Stimulated activated naive CD8-positive, alpha-beta T cell treated with anti-CD3 and anti-CD28 coated beads, Interleukin-15, Interleukin-2, amounts not matched to agents 100 ng/mL and 50 ng/mL, for 24 hours (primary cell): ENCODE results near the gene TEX51.

Experiments used
- H3K27ac Mint-ChIP-seq: one replicate; pipeline ENCODE4 v1.8.0; 2021; ENCODE audit warnings: mild to moderate bottlenecking, mixed read lengths
- H3K27me3 Mint-ChIP-seq: one replicate; pipeline ENCODE4 v1.8.0; 2021; ENCODE audit warnings: mixed read lengths
- H3K36me3 Mint-ChIP-seq: one replicate; pipeline ENCODE4 v1.8.0; 2021; ENCODE audit warnings: low read depth, mixed read lengths
- H3K4me1 Mint-ChIP-seq: one replicate; pipeline ENCODE4 v1.8.0; 2021; ENCODE audit warnings: low read depth, mixed read lengths
- H3K4me3 Mint-ChIP-seq: one replicate; pipeline ENCODE4 v1.8.0; 2021; ENCODE audit warnings: mild to moderate bottlenecking, mixed read lengths
- H3K9me3 Mint-ChIP-seq: one replicate; pipeline ENCODE4 v1.8.0; 2021; ENCODE audit warnings: mixed read lengths

TEX51 gene

GRCh38 chr2:126935774-126936173 is 37.1 kb downstream of the TEX51 start:
- H3K27ac Mint-ChIP-seq = no peak overlapping the region
- H3K4me3 Mint-ChIP-seq = no peak overlapping the region
- peaks cover 9% of the 10 kb centered on the region for H3K4me1 Mint-ChIP-seq
- peaks cover 5% of the 10 kb centered on the region for H3K27me3 Mint-ChIP-seq
- H3K36me3 Mint-ChIP-seq = no peaks in the 10 kb centered on the region
- H3K9me3 Mint-ChIP-seq = no peaks in the 10 kb centered on the region

DNA sequence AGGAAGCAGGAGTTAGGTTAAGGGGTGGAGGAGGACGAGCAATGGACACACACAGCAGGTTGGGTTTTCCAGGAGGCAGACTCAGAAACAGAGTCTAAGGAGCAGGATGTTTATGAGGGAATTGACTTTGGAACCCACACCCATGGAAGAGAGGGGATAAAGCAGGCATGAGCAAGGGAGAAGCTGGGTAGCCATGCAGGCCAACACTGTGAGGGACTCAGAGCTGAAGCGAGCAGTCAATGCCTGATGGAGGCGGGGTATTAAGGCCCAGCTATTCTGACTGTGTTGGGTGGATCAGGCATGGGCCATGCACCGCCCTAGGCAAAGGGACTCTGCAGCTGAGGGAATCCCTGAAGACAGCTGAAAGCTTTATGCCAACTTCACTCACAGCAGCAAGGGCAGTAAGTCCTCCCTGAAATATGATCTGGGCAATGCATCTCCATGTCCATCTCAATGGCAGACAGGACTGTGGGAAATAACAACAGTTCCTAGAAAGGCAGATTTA is 37.6 kb downstream of the TEX51 start:
- no peak overlapping the region for H3K27ac Mint-ChIP-seq
- H3K9me3 Mint-ChIP-seq = no peaks in the 10 kb centered on the region
- H3K36me3 Mint-ChIP-seq = no peaks in the 10 kb centered on the region
- H3K4me3 Mint-ChIP-seq = no peak overlapping the region
- H3K27me3 Mint-ChIP-seq = peaks cover 5% of the 10 kb centered on the region
- H3K4me1 Mint-ChIP-seq = peaks cover 9% of the 10 kb centered on the region

DNA sequence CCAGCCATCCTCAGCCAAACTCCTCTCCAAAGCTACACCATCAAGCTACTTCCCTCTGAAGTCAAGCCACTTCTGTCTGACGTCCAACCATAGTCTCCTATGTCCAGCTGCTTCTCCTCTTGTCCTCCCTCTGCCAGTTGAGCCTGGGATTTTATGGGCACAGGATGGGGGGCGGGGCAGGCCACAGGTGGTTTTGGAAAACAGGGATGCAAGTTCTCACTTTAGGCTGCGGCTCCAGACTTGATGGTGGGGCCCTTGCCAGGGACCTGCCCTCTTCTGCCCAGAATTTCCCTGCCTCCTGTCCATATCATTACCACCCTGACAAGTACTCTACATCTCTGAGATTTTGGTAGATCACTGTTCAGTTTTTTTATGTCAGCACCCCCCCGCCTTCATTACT is 41.6 kb downstream of the TEX51 start:
- H3K9me3 Mint-ChIP-seq = peaks cover 7% of the 10 kb centered on the region
- H3K4me1 Mint-ChIP-seq = peaks cover 9% of the 10 kb centered on the region
- H3K27ac Mint-ChIP-seq = no peak overlapping the region
- H3K36me3 Mint-ChIP-seq = no peaks in the 10 kb centered on the region
- H3K4me3 Mint-ChIP-seq = no peak overlapping the region
- H3K27me3 Mint-ChIP-seq = no peaks in the 10 kb centered on the region

GRCh38 chr2:126942427-126943203 is 43.9 kb downstream of the TEX51 start:
- Mint-ChIP-seq H3K4me1 (no peaks in the 10 kb centered on the region), H3K36me3 (no peaks in the 10 kb centered on the region), H3K27ac (no peak overlapping the region), H3K9me3 (peaks cover 7% of the 10 kb centered on the region), H3K4me3 (no peak overlapping the region), H3K27me3 (no peaks in the 10 kb centered on the region)

DNA sequence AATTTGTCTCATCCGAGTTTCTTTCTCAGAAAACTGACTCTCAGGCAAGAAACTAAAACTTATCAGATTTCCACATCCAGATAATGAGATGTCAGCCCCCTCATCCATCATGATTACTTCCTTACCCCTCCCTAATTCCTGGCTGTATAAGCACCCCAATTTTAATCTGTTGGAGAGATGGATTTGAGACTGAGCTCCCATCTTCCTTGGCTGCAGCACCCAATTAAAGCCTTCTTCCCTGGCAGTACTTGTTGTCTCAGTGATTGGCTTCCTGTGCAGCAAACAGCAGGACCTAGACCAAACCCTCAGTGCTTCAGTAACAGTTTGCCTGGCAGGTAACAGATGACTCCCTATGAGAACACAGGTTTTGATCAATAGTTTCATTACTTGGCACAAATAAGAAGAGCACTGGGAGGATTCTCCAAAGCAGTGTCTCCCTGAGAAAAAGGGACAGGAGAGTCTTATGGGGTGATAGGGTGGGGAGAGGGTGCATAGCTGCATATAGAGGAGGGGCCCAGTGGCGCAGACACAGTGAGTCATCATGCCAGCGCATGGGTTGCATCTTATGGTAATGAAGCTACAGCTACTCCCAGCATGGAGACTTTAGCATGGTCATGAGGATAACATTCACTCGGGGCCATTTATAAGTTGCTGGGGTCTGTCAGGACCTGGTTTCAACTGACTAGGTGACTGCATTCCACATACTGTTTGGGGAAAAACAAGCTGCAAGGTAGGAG is 45.1 kb downstream of the TEX51 start:
- Mint-ChIP-seq H3K27ac (no peak overlapping the region), H3K9me3 (peaks cover 7% of the 10 kb centered on the region), H3K27me3 (no peaks in the 10 kb centered on the region), H3K4me1 (no peaks in the 10 kb centered on the region), H3K4me3 (no peak overlapping the region), H3K36me3 (no peaks in the 10 kb centered on the region)

GRCh38 chr2:126945118-126945517 is 46.4 kb downstream of the TEX51 start:
- Mint-ChIP-seq H3K9me3 (peaks cover 7% of the 10 kb centered on the region), H3K27me3 (no peaks in the 10 kb centered on the region), H3K4me3 (no peak overlapping the region), H3K27ac (no peak overlapping the region), H3K36me3 (no peaks in the 10 kb centered on the region), H3K4me1 (no peaks in the 10 kb centered on the region)

- Mint-ChIP-seq H3K27ac (no peak overlapping the region), H3K36me3 (no peaks in the 10 kb centered on the region), H3K4me3 (no peak overlapping the region)
Measured at GRCh38 chr2:126946318-126947102, 47.8 kb downstream of the TEX51 start.

GRCh38 chr2:126947103-126947429 is 48.4 kb downstream of the TEX51 start:
- Mint-ChIP-seq H3K27ac (no peak overlapping the region), H3K9me3 (peaks cover 7% of the 10 kb centered on the region), H3K4me1 (no peaks in the 10 kb centered on the region), H3K27me3 (peaks cover under 1% of the 10 kb centered on the region), H3K4me3 (no peak overlapping the region), H3K36me3 (no peaks in the 10 kb centered on the region)

More at GRCh38 chr2:126946318-126947102, 47.8 kb downstream of the TEX51 start:
- H3K9me3 Mint-ChIP-seq = peaks cover 7% of the 10 kb centered on the region
- no peaks in the 10 kb centered on the region for H3K27me3 Mint-ChIP-seq
- no peaks in the 10 kb centered on the region for H3K4me1 Mint-ChIP-seq

DNA sequence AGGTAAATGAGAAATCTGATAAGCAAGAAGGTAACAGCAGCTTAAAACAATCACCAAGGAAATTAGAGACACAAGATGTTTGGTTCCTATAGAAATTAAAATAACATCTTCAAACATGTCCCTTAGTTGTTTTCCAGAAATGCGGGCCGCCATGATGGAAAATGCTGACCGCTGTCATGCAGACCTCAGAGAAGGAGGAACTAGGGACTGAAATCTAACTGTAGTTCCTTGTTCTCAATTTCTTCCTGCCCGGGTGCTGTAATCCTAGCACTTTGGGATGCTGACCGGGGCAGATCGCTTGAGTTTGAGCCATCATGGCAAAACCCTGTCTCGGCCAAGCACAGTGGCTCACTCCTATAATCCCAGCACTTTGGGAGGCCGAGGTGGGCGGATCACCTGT is 51.1 kb downstream of the TEX51 start:
- Mint-ChIP-seq H3K27ac (no peak overlapping the region), H3K4me3 (no peak overlapping the region), H3K36me3 (no peaks in the 10 kb centered on the region), H3K4me1 (peaks cover 15% of the 10 kb centered on the region), H3K27me3 (peaks cover 13% of the 10 kb centered on the region), H3K9me3 (no peaks in the 10 kb centered on the region)

GRCh38 chr2:126950504-126950903 is 51.8 kb downstream of the TEX51 start:
- H3K4me1 Mint-ChIP-seq = peaks cover 23% of the 10 kb centered on the region
- H3K36me3 Mint-ChIP-seq = no peaks in the 10 kb centered on the region
- H3K9me3 Mint-ChIP-seq = no peaks in the 10 kb centered on the region
- no peak overlapping the region for H3K27ac Mint-ChIP-seq
- H3K27me3 Mint-ChIP-seq = peaks cover 17% of the 10 kb centered on the region
- no peak overlapping the region for H3K4me3 Mint-ChIP-seq
